H1 (cell line): ENCODE results near the gene MBOAT2. TPM values are rescaled to one million over a fixed set of nuclear protein-coding genes. Genes with fewer than 3 reads are reported as not detected.

ENCODE experiments used
- CTCF ChIA-PET: fragments of 300-600 bp; sonication (Branson Sonifier 250); formaldehyde crosslinking; loops from one replicate; lab custom pipeline; 2021; ENCODE audit not compliant: partially characterized antibody; lab: Charles Lee
- POLR2A ChIA-PET: fragments of 300-600 bp; sonication (Branson Sonifier 250); formaldehyde crosslinking; loops from one replicate; lab custom pipeline; 2021; ENCODE audit warnings: inconsistent platforms; ENCODE audit not compliant: partially characterized antibody; lab: Charles Lee
- DNase-seq, 2 experiments: peaks; one replicate each; pipeline versions ENCODE4 v3.0.0 to v3.0.0-alpha.2; 2010 to 2022; ENCODE audit warnings: low spot score in 2 of 2, low read depth in 1 of 2, mixed read lengths in 1 of 2
- FAIRE-seq: peaks from 2 replicates; lab custom pipeline; 2011; peaks lifted over from hg19 to GRCh38; lab: Jason Lieb, UNC
- H2AFZ ChIP-seq: 2 replicates; pipeline ENCODE4 v1.8.1; 2012; ENCODE audit warnings: low read length, inconsistent platforms
- H2AK5ac ChIP-seq: 2 replicates; pipeline ENCODE4 v1.6.1; 2013; ENCODE audit warnings: low read depth, low read length
- H2BK120ac ChIP-seq: replicated peaks from 2 replicates; pipeline ENCODE3; 2013; ENCODE audit warnings: low read depth, low read length, inconsistent platforms
- H2BK12ac ChIP-seq: 2 replicates; pipeline ENCODE4 v1.6.1; 2013; ENCODE audit warnings: low read depth, low read length
- H2BK15ac ChIP-seq: 2 replicates; pipeline ENCODE4 v1.6.1; 2013; ENCODE audit warnings: low read length
- H2BK20ac ChIP-seq: 2 replicates; pipeline ENCODE4 v1.6.1; 2013; ENCODE audit warnings: low read length
- H2BK5ac ChIP-seq: 2 replicates; pipeline ENCODE4 v1.6.1; 2013; ENCODE audit warnings: low read depth, low read length
- H3K14ac ChIP-seq: 2 replicates; pipeline ENCODE4 v1.6.1; 2013; ENCODE audit warnings: inconsistent platforms; ENCODE audit not compliant: insufficient read length
- H3K18ac ChIP-seq: 2 replicates; pipeline ENCODE4 v1.6.1; 2013; ENCODE audit warnings: low read length; ENCODE audit errors: extremely low read depth
- H3K23ac ChIP-seq: 2 replicates; pipeline ENCODE4 v1.6.1; 2013; ENCODE audit warnings: inconsistent platforms; ENCODE audit not compliant: insufficient read length
- H3K23me2 ChIP-seq: 2 replicates; pipeline ENCODE4 v1.6.1; 2013; ENCODE audit warnings: low read depth, low read length
- H3K27ac ChIP-seq: 2 replicates; pipeline ENCODE4 v1.6.1; 2011; ENCODE audit warnings: low read depth, low read length, inconsistent platforms
- H3K27me3 ChIP-seq, 4 experiments: replicated peaks in 1 of 4; 1 replicate in 1 of 4; 2 replicates in 3 of 4; pipeline versions ENCODE4 v1.6.1 to v1.8.1; 2011 to 2013; ENCODE audit warnings: low read length in 3 of 4, mild to moderate bottlenecking in 3 of 4, inconsistent platforms in 2 of 4, mixed read lengths in 2 of 4, moderate library complexity in 1 of 4; ENCODE audit not compliant: control insufficient read depth in 3 of 4, insufficient read depth in 3 of 4; ENCODE audit errors: extremely low read depth in 1 of 4
- H3K36me3 ChIP-seq, 4 experiments: 2 replicates each; pipeline versions ENCODE4 v1.6.1 to v1.8.1; 2011 to 2013; ENCODE audit warnings: mild to moderate bottlenecking in 4 of 4, low read length in 3 of 4, moderate library complexity in 2 of 4, control low read depth in 1 of 4, inconsistent platforms in 1 of 4; ENCODE audit not compliant: insufficient read depth in 4 of 4, control insufficient read depth in 2 of 4
- H3K4ac ChIP-seq: replicated peaks from 2 replicates; pipeline ENCODE3; 2013; ENCODE audit warnings: low read length, low read depth, mixed read lengths, inconsistent platforms; ENCODE audit not compliant: insufficient read length
- H3K4me1 ChIP-seq, 4 experiments: replicated peaks in 1 of 4; 1 replicate in 1 of 4; 2 replicates in 3 of 4; pipeline versions ENCODE4 v1.6.1 to v1.8.1; 2011 to 2013; ENCODE audit warnings: low read length in 3 of 4, inconsistent platforms in 2 of 4, mixed read lengths in 1 of 4; ENCODE audit not compliant: insufficient read depth in 4 of 4, control insufficient read depth in 3 of 4
- H3K4me2 ChIP-seq, 2 experiments: 2 replicates each; pipeline versions ENCODE4 v1.6.1 to v1.8.1; 2011 to 2013; ENCODE audit warnings: low read depth in 2 of 2, low read length in 2 of 2, control low read depth in 1 of 2, inconsistent platforms in 1 of 2, mild to moderate bottlenecking in 1 of 2; ENCODE audit not compliant: insufficient read depth in 1 of 2
- H3K4me3 ChIP-seq, 4 experiments: fragments of 200-600, 300-600 bp in 1 of 4; sonication (generic), shearing (Covaris generic), sonication (Bioruptor Twin) in 1 of 4; 2 replicates each; pipeline versions ENCODE4 v1.5.1 to v1.8.1; 2011 to 2016; ENCODE audit warnings: low read length in 4 of 4, low read depth in 3 of 4, control low read depth in 2 of 4, inconsistent platforms in 2 of 4, mild to moderate bottlenecking in 2 of 4, mixed read lengths in 1 of 4, moderate library complexity in 1 of 4; ENCODE audit not compliant: insufficient read depth in 2 of 4; ENCODE audit errors: extremely low read depth in 1 of 4
- H3K56ac ChIP-seq: replicated peaks from 2 replicates; pipeline ENCODE3; 2013; ENCODE audit warnings: low read depth, mild to moderate bottlenecking, mixed read lengths, low read length, inconsistent platforms; ENCODE audit not compliant: insufficient read length
- H3K79me1 ChIP-seq: 2 replicates; pipeline ENCODE4 v1.6.1; 2013; ENCODE audit warnings: low read depth, low read length, control low read depth
- H3K79me2 ChIP-seq, 2 experiments: 2 replicates each; pipeline versions ENCODE4 v1.6.1 to v1.8.1; 2012 to 2013; ENCODE audit warnings: low read length in 2 of 2, mild to moderate bottlenecking in 2 of 2, inconsistent platforms in 1 of 2; ENCODE audit not compliant: insufficient read depth in 2 of 2, control insufficient read depth in 1 of 2
- H3K9ac ChIP-seq, 4 experiments: replicated peaks in 1 of 4; 1 replicate in 1 of 4; 2 replicates in 3 of 4; pipeline versions ENCODE4 v1.6.1 to v1.8.1; 2011 to 2013; ENCODE audit warnings: low read depth in 3 of 4, low read length in 3 of 4, control low read depth in 2 of 4, mild to moderate bottlenecking in 2 of 4, moderate library complexity in 2 of 4, inconsistent platforms in 1 of 4; ENCODE audit errors: extremely low read depth in 1 of 4
- H3K9me3 ChIP-seq, 2 experiments: 2 replicates each; pipeline versions ENCODE4 v1.6.1 to v1.8.1; 2012 to 2013; ENCODE audit warnings: mild to moderate bottlenecking in 2 of 2, moderate library complexity in 2 of 2, control low read depth in 1 of 2, inconsistent platforms in 1 of 2, low read depth in 1 of 2, low read length in 1 of 2, mixed read lengths in 1 of 2; ENCODE audit not compliant: insufficient read depth in 2 of 2
- H4K20me1 ChIP-seq, 2 experiments: replicated peaks in 1 of 2; 2 replicates each; pipeline versions ENCODE3 to v1.8.1; 2011 to 2013; ENCODE audit warnings: inconsistent platforms in 2 of 2, low read length in 2 of 2, mild to moderate bottlenecking in 1 of 2; ENCODE audit not compliant: insufficient read depth in 2 of 2, control insufficient read depth in 1 of 2
- H4K5ac ChIP-seq: 2 replicates; pipeline ENCODE4 v1.6.1; 2013; ENCODE audit warnings: low read length, low read depth, mixed read lengths, inconsistent platforms; ENCODE audit not compliant: insufficient read length
- H4K8ac ChIP-seq: 2 replicates; pipeline ENCODE4 v1.8.0; 2013; ENCODE audit warnings: mild to moderate bottlenecking, moderate library complexity, low read length, inconsistent platforms; ENCODE audit not compliant: insufficient read depth; ENCODE audit errors: extremely low read depth
- H4K91ac ChIP-seq: replicated peaks from 2 replicates; pipeline ENCODE3; 2013; ENCODE audit warnings: low read length, mixed read lengths, inconsistent platforms; ENCODE audit not compliant: insufficient read length
- CEBPB ChIP-seq: IDR thresholded peaks from 2 replicates; pipeline ENCODE4 v1.6.1; 2012; ENCODE audit warnings: low read depth, low read length
- CTBP2 ChIP-seq: IDR thresholded peaks from 2 replicates; pipeline ENCODE4 v1.7.0; 2011; ENCODE audit warnings: borderline replicate concordance, mild to moderate bottlenecking, moderate library complexity, mixed read lengths, low read length; ENCODE audit not compliant: insufficient read depth, insufficient read length
- HDAC2 ChIP-seq, 2 experiments: fragments of 300-600 bp in 1 of 2; sonication (generic) in 1 of 2; IDR thresholded peaks; 2 replicates each; pipeline ENCODE4 v1.6.1; 2011 to 2012; ENCODE audit warnings: low read depth in 2 of 2, low read length in 2 of 2, mild to moderate bottlenecking in 2 of 2, moderate library complexity in 2 of 2, borderline replicate concordance in 1 of 2, inconsistent platforms in 1 of 2
- JUND ChIP-seq: IDR thresholded peaks from 2 replicates; pipeline ENCODE4 v1.6.1; 2011; ENCODE audit warnings: mild to moderate bottlenecking, improper control_type of control experiment, low read length
- NANOG ChIP-seq: IDR thresholded peaks from 2 replicates; pipeline ENCODE4 v1.6.1; 2011; ENCODE audit warnings: low read length, low read depth, mild to moderate bottlenecking, inconsistent platforms; ENCODE audit not compliant: insufficient read depth, poor library complexity, severe bottlenecking
- SIN3A ChIP-seq, 2 experiments: IDR thresholded peaks in 1 of 2; conservative IDR thresholded peaks in 1 of 2; 2 replicates each; pipeline ENCODE4 v1.6.1; 2011 to 2012; ENCODE audit warnings: low read length in 2 of 2, improper control_type of control experiment in 1 of 2, low read depth in 1 of 2, mild to moderate bottlenecking in 1 of 2
- SIRT6 ChIP-seq: IDR thresholded peaks from one replicate; pipeline ENCODE4 v1.7.1; 2012; ENCODE audit warnings: low read length, inconsistent platforms
- SP1 ChIP-seq: IDR thresholded peaks from 2 replicates; pipeline ENCODE4 v1.6.1; 2011; ENCODE audit warnings: low read depth, low read length
- TCF12 ChIP-seq: IDR thresholded peaks from 2 replicates; pipeline ENCODE4 v1.6.1; 2011; ENCODE audit warnings: low read depth, mild to moderate bottlenecking, low read length
- WGBS, 2 experiments: shearing (Covaris generic) in 1 of 2; methylation state at CpG; one replicate each; pipeline versions ENCODE4 v1.1.6 to v1.1.7; 2013 to 2015; ENCODE audit warnings: low lambda C conversion rate in 2 of 2, mixed read lengths in 2 of 2, inconsistent platforms in 1 of 2, low coverage in 1 of 2, missing lambda C conversion rate in 1 of 2; ENCODE audit not compliant: insufficient replicate concordance in 2 of 2, insufficient coverage in 1 of 2, insufficient read length in 1 of 2; ENCODE audit errors: extremely low coverage in 1 of 2, missing lambda C conversion rate in 1 of 2; 5-methylcytosine and 5-hydroxymethylcytosine counted together
- polyA plus RNA-seq, 7 experiments: library from polyadenylated mRNA; depleted of rRNA in 3 of 7; stranded (reverse) in 5 of 7; unstranded in 2 of 7; fragments of >200 nt in 5 of 7; fragments of 200-250 nt in 2 of 7; gene quantifications; 1 replicate in 5 of 7; 2 replicates in 1 of 7; 4 replicates in 1 of 7; pipeline versions ENCODE4 v1.2.1 to v1.2.3, GENCODE V29; 2011 to 2013; ENCODE audit warnings: missing spikeins in 2 of 7, mixed read lengths in 2 of 7
- total RNA-seq: library from RNA; stranded (reverse); fragmentation: NEBNext Ultra II Directional; extraction: Animal tissue kit (Norgen Biotek cat#: 25700); gene quantifications from 2 replicates; pipeline ENCODE4 v1.2.1, GENCODE V29; 2021

Gene MBOAT2
- total and polyA plus RNA-seq, 2 of the 8 experiments (the other 6 are each of a cell fraction or from before 2014, with no cell fraction given) = 11.2 to 23.4 TPM

GRCh38 chr2:8855010-8855409 lies 148.5 kb downstream of the MBOAT2 start:
- Histone ChIP-seq H4K8ac (no peak overlapping the region), H3K79me1 (no peaks in the 10 kb centered on the region), H2BK12ac (no peak overlapping the region), H2BK120ac (no peak overlapping the region), H3K9ac (no peak overlapping the region), H3K23me2 (no peaks in the 10 kb centered on the region), H2AK5ac (no peak overlapping the region), H3K56ac (no peak overlapping the region), H3K4me1 (peaks cover 0 to 4% (median under 1%) of the 10 kb centered on the region in 4 experiments; a peak in 2 of 7 replicates), H4K20me1 (no peaks in the 10 kb centered on the region), H4K5ac (no peak overlapping the region), H3K27me3 (no peaks in the 10 kb centered on the region), H4K91ac (no peak overlapping the region), H3K9me3 (no peaks in the 10 kb centered on the region), H3K18ac (no peak overlapping the region), H3K27ac (no peak overlapping the region), H2AFZ (no peak overlapping the region), H3K36me3 (no peaks in the 10 kb centered on the region), H3K4me3 (no peak overlapping the region), H3K79me2 (no peaks in the 10 kb centered on the region), H3K4me2 (0 out of 4 replicates have a peak overlapping the region, but pooled peaks of 1 of the 2 experiments have one; percentile 3), H2BK5ac (no peak overlapping the region), H2BK20ac (no peak overlapping the region), H3K23ac (no peak overlapping the region), H2BK15ac (no peak overlapping the region), H3K14ac (no peak overlapping the region), H3K4ac (no peak overlapping the region)
- DNase-seq = no peak
- CTCF ChIA-PET = interaction anchor here (1.4 kb wide), 1 partner anchor 285 kb away, joined by 4 read pairs; no protein-coding TSS in a partner anchor
- WGBS, 2 experiments = 78% methylated on average over 3 of the region's 3 CpGs; no CpG with 5 or more reads in 1 of the 2 experiments
- TF ChIP-seq NANOG = peak; percentile 34
- no peak for TF ChIP-seq SIN3A (conservative IDR thresholded peaks at IDR 0.05 in 1 of 2, IDR thresholded peaks at IDR 0.05 in 1 of 2; ENCODE audit: low read depth in 1 of 2, low read length in 2 of 2)
- no peak for TF ChIP-seq CEBPB
- no peak for TF ChIP-seq JUND
- no peak for TF ChIP-seq HDAC2 (IDR thresholded peaks at IDR 0.05; ENCODE audit: borderline replicate concordance in 1 of 2, low read depth in 2 of 2, low read length in 2 of 2)
- TF ChIP-seq SP1 = no peak
- TF ChIP-seq TCF12 = no peak
- TF ChIP-seq SIRT6 = no peak
- no peak for TF ChIP-seq CTBP2
- POLR2A ChIA-PET = no interaction called here
- FAIRE-seq = peak; percentile 32
